Natural killer cell (primary cell): ENCODE data around the gene LPA. TPM values are rescaled to one million over a fixed set of nuclear protein-coding genes. Genes with fewer than 3 reads are reported as not detected.
"Not testable (repeated sequence)": the region's sequence is repeated elsewhere in the genome, so short reads cannot be mapped to it uniquely, and the experiment has no call there.

Experiments used
- ATAC-seq, 3 donors: fragments of 150-1000 bp in 2 of 3; fragments of 200-7000 bp in 1 of 3; cut with Tn5 transposase; 1 replicate in 1 of 3; 2 replicates in 2 of 3; pipeline ENCODE4 v1.10.0; 2021; ENCODE audit warnings: mild to moderate bottlenecking in 2 of 3, moderate library complexity in 2 of 3
- DNase-seq, 2 donors: peaks; one replicate each; pipeline versions ENCODE4 v3.0.0 to v3.0.0-alpha.2; 2013 to 2021; ENCODE audit warnings: mixed read lengths in 1 of 2
- H3K27ac ChIP-seq: one replicate; pipeline ENCODE4 v1.5.1; 2013; ENCODE audit warnings: mild to moderate bottlenecking, low read length
- H3K27me3 ChIP-seq: one replicate; pipeline ENCODE4 v1.6.1; 2013; ENCODE audit warnings: low read length; ENCODE audit not compliant: control insufficient read depth, insufficient read depth
- H3K36me3 ChIP-seq: one replicate; pipeline ENCODE4 v1.6.1; 2013; ENCODE audit warnings: low read length; ENCODE audit not compliant: control insufficient read depth, insufficient read depth
- H3K4me1 ChIP-seq: one replicate; pipeline ENCODE4 v1.6.1; 2013; ENCODE audit warnings: low read length; ENCODE audit not compliant: control insufficient read depth, insufficient read depth
- H3K4me3 ChIP-seq: one replicate; pipeline ENCODE4 v1.5.1; 2013; ENCODE audit warnings: low read length
- H3K9me3 ChIP-seq: one replicate; pipeline ENCODE4 v1.6.1; 2013; ENCODE audit warnings: low read length; ENCODE audit not compliant: control insufficient read depth, insufficient read depth
- H3K27ac Mint-ChIP-seq, 2 donors: one replicate each; pipeline ENCODE4 v1.8.0; 2022; ENCODE audit warnings: mild to moderate bottlenecking in 2 of 2, mixed read lengths in 2 of 2, moderate library complexity in 1 of 2
- H3K27me3 Mint-ChIP-seq, 2 donors: one replicate each; pipeline ENCODE4 v1.8.0; 2022; ENCODE audit warnings: low read depth in 2 of 2, mixed read lengths in 2 of 2
- H3K36me3 Mint-ChIP-seq: one replicate; pipeline ENCODE4 v1.8.0; 2022; ENCODE audit warnings: mixed read lengths
- H3K4me1 Mint-ChIP-seq, 2 donors: one replicate each; pipeline ENCODE4 v1.8.0; 2022; ENCODE audit warnings: mixed read lengths in 2 of 2
- H3K4me3 Mint-ChIP-seq: one replicate; pipeline ENCODE4 v1.8.0; 2022; ENCODE audit warnings: mild to moderate bottlenecking, moderate library complexity, mixed read lengths
- H3K9me3 Mint-ChIP-seq, 2 donors: one replicate each; pipeline ENCODE4 v1.8.0; 2022; ENCODE audit warnings: mixed read lengths in 2 of 2
- WGBS: methylation state at CpG from one replicate; pipeline ENCODE4 v1.1.7; 2013; ENCODE audit warnings: missing lambda C conversion rate; ENCODE audit not compliant: insufficient coverage; 5-methylcytosine and 5-hydroxymethylcytosine counted together
- intact Hi-C: fragments of 100-400 bp; cut with micrococcal nuclease; formaldehyde crosslinking; loops from one replicate; pipeline ENCODE4 v1.14.2; 2022
- total RNA-seq, 4 donors: library from RNA; stranded (reverse); fragments of 120-200 nt in 1 of 4; gene quantifications; one replicate each; pipeline versions ENCODE4 v1.2.3 to v1.2.4, GENCODE V29; 2013 to 2022
- TF ChIP-seq, protein P1 (sequence below): fragments of 200-600 bp; IDR thresholded peaks from one replicate; pipeline ENCODE4 v1.8.0; 2022; ENCODE audit warnings: antibody characterized with exemption

The LPA gene
- total RNA-seq, 3 donors from 2014 or later (not counting 1 experiment from before 2014, with no cell fraction given) = not detected

DNA sequence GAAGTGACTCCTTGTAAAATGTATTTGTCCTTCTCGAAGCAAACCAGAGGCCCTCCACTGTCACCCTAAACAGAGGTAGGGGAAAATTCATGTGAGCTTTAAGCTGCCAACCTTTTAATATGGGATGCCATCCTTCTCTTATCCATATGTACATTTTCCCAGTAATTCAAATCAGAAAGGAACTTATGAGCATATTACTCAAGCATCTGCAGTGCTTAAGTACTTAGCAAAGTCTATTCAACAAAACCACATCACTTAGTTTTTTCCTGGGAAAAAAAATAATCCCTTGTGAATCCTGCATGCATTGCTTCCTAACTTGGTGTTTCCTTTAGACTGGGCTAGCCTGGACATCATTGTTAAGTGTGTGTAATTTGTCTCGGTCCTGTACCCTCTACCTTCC is 132.2 kb downstream of the LPA start:
- H3K27ac ChIP-seq = no peak overlapping the region
- Mint-ChIP-seq H3K36me3 (no peaks in the 10 kb centered on the region), H3K27me3 (peaks cover 3 to 23% of the 10 kb centered on the region in 2 donors), H3K27ac (no peak overlapping the region), H3K4me3 (no peak overlapping the region), H3K4me1 (no peaks in the 10 kb centered on the region), H3K9me3 (no peaks in the 10 kb centered on the region)
- intact Hi-C loops = no loop called here
- DNase-seq (no peak), ATAC-seq (no peak)
- H3K36me3 ChIP-seq = no peaks in the 10 kb centered on the region
- H3K9me3 ChIP-seq = no peaks in the 10 kb centered on the region
- TF ChIP-seq, protein P1, sequence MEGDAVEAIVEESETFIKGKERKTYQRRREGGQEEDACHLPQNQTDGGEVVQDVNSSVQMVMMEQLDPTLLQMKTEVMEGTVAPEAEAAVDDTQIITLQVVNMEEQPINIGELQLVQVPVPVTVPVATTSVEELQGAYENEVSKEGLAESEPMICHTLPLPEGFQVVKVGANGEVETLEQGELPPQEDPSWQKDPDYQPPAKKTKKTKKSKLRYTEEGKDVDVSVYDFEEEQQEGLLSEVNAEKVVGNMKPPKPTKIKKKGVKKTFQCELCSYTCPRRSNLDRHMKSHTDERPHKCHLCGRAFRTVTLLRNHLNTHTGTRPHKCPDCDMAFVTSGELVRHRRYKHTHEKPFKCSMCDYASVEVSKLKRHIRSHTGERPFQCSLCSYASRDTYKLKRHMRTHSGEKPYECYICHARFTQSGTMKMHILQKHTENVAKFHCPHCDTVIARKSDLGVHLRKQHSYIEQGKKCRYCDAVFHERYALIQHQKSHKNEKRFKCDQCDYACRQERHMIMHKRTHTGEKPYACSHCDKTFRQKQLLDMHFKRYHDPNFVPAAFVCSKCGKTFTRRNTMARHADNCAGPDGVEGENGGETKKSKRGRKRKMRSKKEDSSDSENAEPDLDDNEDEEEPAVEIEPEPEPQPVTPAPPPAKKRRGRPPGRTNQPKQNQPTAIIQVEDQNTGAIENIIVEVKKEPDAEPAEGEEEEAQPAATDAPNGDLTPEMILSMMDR = no peak
- no peak overlapping the region for H3K4me3 ChIP-seq
- peaks cover 9% of the 10 kb centered on the region for H3K4me1 ChIP-seq
- peaks cover 2% of the 10 kb centered on the region for H3K27me3 ChIP-seq
- WGBS = no CpG with 5 or more reads among the region's 2 CpGs

DNA sequence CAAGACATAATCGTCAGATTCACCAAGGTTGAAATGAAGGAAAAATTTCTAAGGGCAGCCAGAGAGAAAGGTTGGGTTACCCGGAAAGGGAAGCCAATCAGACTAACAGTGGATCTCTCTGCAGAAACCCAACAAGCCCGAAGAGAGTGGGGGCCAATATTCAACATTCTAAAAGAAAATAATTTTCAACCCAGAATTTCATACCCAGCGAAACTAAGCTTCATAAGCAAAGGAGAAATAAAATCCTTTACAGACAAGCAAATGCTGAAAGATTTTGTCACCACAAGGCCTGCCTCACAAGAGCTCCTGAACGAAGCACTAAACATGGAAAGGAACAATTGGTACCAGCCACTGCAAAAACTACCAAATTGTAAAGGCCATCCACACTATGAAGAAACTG is 134.6 kb downstream of the LPA start:
- intact Hi-C loops, H3K36me3 Mint-ChIP-seq, H3K9me3 ChIP-seq, H3K4me3 ChIP-seq, H3K27ac Mint-ChIP-seq, H3K4me3 Mint-ChIP-seq, H3K9me3 Mint-ChIP-seq, H3K4me1 ChIP-seq, DNase-seq, H3K4me1 Mint-ChIP-seq, ATAC-seq, H3K27me3 ChIP-seq, H3K36me3 ChIP-seq, H3K27ac ChIP-seq: not testable (repeated sequence)
- 90% methylated on average over 5 of the region's 5 CpGs for WGBS
- H3K27me3 Mint-ChIP-seq = peaks cover 3 to 23% of the 10 kb centered on the region in 2 donors

DNA sequence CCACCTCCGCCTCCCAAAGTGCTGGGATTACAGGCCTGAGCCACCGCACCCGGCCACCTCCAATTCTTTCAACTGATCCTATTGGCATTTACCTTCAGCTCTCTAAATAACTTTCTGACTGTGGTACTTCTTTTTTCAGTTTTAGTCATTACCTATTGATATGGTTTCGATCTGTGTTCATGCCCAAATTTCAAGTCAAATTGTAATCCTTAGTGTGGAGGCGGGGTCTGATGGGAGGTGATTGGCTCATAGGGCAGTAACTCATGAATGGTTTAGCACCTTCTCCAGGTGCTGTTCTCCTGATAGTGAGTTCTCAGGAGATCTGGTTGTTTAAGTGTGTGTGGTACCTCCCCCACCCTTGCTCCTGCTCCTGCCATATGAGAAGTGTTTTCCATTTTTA is 140.9 kb downstream of the LPA start:
- peaks cover 0 to 12% of the 10 kb centered on the region in 2 donors for H3K27me3 Mint-ChIP-seq
- H3K4me1 Mint-ChIP-seq = peaks cover 17 to 23% of the 10 kb centered on the region in 2 donors
- H3K4me3 ChIP-seq = no peak overlapping the region
- H3K27me3 ChIP-seq = peaks cover 2% of the 10 kb centered on the region
- DNase-seq = no peak
- no peaks in the 10 kb centered on the region for H3K36me3 ChIP-seq
- no peak overlapping the region for H3K4me3 Mint-ChIP-seq
- H3K27ac ChIP-seq = no peak overlapping the region
- H3K9me3 Mint-ChIP-seq = no peaks in the 10 kb centered on the region
- H3K36me3 Mint-ChIP-seq = no peaks in the 10 kb centered on the region
- H3K27ac Mint-ChIP-seq = no peak overlapping the region
- 90% methylated on average over 5 of the region's 5 CpGs for WGBS
- TF ChIP-seq, protein P1 = no peak
- peaks cover 13% of the 10 kb centered on the region for H3K4me1 ChIP-seq
- no peaks in the 10 kb centered on the region for H3K9me3 ChIP-seq
- no peak for ATAC-seq
- intact Hi-C loops = no loop called here

DNA sequence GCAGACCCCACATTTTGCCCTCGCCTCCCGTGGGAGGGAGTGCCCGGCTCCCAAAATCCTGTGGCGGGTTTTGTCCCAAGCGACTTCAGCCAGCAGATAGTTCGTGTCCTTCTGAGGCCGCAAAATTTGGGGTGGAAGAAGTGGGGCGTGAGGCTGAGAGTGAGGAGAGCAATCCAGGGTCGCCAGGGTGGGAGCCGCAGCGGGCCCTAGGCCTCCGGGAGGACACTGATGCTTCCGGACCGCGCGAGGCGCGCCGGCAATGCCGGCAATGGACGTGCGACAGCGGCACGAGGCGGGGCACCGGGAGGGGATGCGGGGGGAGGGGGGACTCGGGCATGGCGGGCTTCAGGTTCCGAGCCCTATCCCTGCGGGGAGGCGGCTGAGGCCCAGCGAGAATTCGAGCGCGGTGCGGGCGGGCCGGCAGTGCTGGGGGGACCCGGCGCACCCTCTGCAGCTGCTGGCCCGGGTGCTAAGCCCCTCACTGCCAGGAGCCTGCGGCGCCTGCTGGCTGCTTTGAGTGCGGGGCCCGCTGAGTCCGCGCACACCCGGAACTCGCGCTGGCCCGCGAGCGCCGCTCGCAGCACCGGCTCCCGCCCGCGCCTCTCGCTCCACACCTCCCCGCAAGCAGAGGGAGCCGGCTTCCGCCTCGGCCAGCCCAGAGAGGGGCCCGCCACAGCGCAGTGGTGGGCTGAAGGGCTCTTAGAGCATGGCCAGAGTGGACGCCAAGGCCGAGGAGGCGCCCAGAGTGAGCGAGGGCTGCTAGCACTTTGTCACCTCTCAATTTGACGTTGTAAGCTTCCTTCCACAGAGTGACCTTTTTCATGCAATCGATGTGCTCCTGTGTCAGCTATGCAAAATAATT is 143.8 kb downstream of the LPA start:
- no peaks in the 10 kb centered on the region for H3K27me3 Mint-ChIP-seq
- Histone ChIP-seq H3K4me3 (peak overlapping the region; percentile 55), H3K27me3 (no peaks in the 10 kb centered on the region), H3K27ac (peak overlapping the region; percentile 70), H3K36me3 (no peaks in the 10 kb centered on the region), H3K4me1 (peaks cover 13% of the 10 kb centered on the region), H3K9me3 (no peaks in the 10 kb centered on the region)
- H3K27ac Mint-ChIP-seq = peak overlapping the region; percentile 90 to 94
- ATAC-seq (peak; percentile 83 to 89 (median 85)), DNase-seq (peak; percentile 78 to 83)
- WGBS = under 1% methylated on average over 73 of the region's 73 CpGs
- H3K4me3 Mint-ChIP-seq = peak overlapping the region; percentile 98
- peaks cover 42 to 52% of the 10 kb centered on the region in 2 donors for H3K4me1 Mint-ChIP-seq
- no peaks in the 10 kb centered on the region for H3K9me3 Mint-ChIP-seq
- intact Hi-C loops = loop anchor here (1.0 kb wide), 1 partner anchor 14 kb away; no protein-coding TSS in a partner anchor
- TF ChIP-seq, protein P1 = peak; percentile 92
- H3K36me3 Mint-ChIP-seq = no peaks in the 10 kb centered on the region
